Panc1 (cell line): ENCODE results near the gene MGMT. TPM values are rescaled to one million over a fixed set of nuclear protein-coding genes. Genes with fewer than 3 reads are reported as not detected.

Experiments
- ATAC-seq: fragments of 200-7000 bp; cut with Tn5 transposase; 2 replicates; pipeline ENCODE4 v1.9.1; 2020; ENCODE audit warnings: mild to moderate bottlenecking, moderate library complexity
- BruUV-seq: library from RNA; stranded (reverse); fragments of 400-500 nt; replicated peaks from 2 replicates; lab custom pipeline; 2021; lab: Mats Ljungman, UMichigan
- CTCF ChIA-PET: fragments of 300-600 bp; sonication (Branson Sonifier 250); formaldehyde crosslinking; loops from one replicate; lab custom pipeline; 2022; ENCODE audit warnings: antibody characterized with exemption; lab: Charles Lee
- POLR2A ChIA-PET: fragments of 300-600 bp; sonication (Branson Sonifier 250); formaldehyde crosslinking; loops from one replicate; lab custom pipeline; 2022; ENCODE audit warnings: antibody characterized with exemption; lab: Charles Lee
- DNase-seq: peaks from one replicate; pipeline ENCODE4 v3.0.0-alpha.2; 2010; ENCODE audit warnings: low read depth, low spot score
- H3K27ac ChIP-seq: 2 replicates; pipeline ENCODE4 v1.5.1; 2011; ENCODE audit warnings: mild to moderate bottlenecking, low read length, inconsistent platforms
- H3K27me3 ChIP-seq: fragments of 200-500 bp; sonication (Bioruptor generic); 2 replicates; pipeline ENCODE4 v1.6.0; 2014; ENCODE audit warnings: low read length, inconsistent platforms; ENCODE audit not compliant: control insufficient read depth, insufficient read depth
- H3K36me3 ChIP-seq: fragments of 200-500 bp; sonication (Bioruptor generic); 2 replicates; pipeline ENCODE4 v1.5.1; 2014; ENCODE audit warnings: inconsistent platforms, mild to moderate bottlenecking, low read length, moderate library complexity; ENCODE audit not compliant: control insufficient read depth, insufficient read depth
- H3K4me1 ChIP-seq: 2 replicates; pipeline ENCODE4 v1.5.1; 2011; ENCODE audit warnings: inconsistent platforms, mild to moderate bottlenecking, low read length, moderate library complexity; ENCODE audit not compliant: control insufficient read depth, insufficient read depth
- H3K4me3 ChIP-seq, 2 experiments: 2 replicates each; pipeline ENCODE4 v1.5.1; 2011 to 2012; ENCODE audit warnings: low read depth in 2 of 2, low read length in 2 of 2, mild to moderate bottlenecking in 2 of 2, inconsistent platforms in 1 of 2, moderate library complexity in 1 of 2
- H3K9me3 ChIP-seq: fragments of 200-500 bp; sonication (Bioruptor generic); 2 replicates; pipeline ENCODE4 v1.5.1; 2014; ENCODE audit warnings: low read depth, mild to moderate bottlenecking, inconsistent platforms, low read length, moderate library complexity; ENCODE audit not compliant: control insufficient read depth, insufficient read depth
- CTCF ChIP-seq: fragments of 450-650 bp; IDR thresholded peaks from 2 replicates; pipeline ENCODE4 v1.5.1; 2017; ENCODE audit warnings: mild to moderate bottlenecking
- POLR2AphosphoS5 ChIP-seq: IDR thresholded peaks from 2 replicates; pipeline ENCODE4 v1.6.1; 2012; ENCODE audit warnings: mild to moderate bottlenecking, low read depth, low read length, moderate library complexity
- REST ChIP-seq, 2 experiments: IDR thresholded peaks; 2 replicates each; pipeline ENCODE4 v1.6.1; 2011 to 2012; ENCODE audit warnings: low read depth in 2 of 2, control low read depth in 1 of 2, low read length in 1 of 2, mild to moderate bottlenecking in 1 of 2, moderate library complexity in 1 of 2; ENCODE audit not compliant: insufficient read depth in 1 of 2
- SIN3A ChIP-seq: IDR thresholded peaks from 2 replicates; pipeline ENCODE4 v1.6.1; 2012; ENCODE audit warnings: low read depth, mild to moderate bottlenecking, low read length, moderate library complexity, borderline replicate concordance; ENCODE audit not compliant: insufficient read depth
- TCF7L2 ChIP-seq: IDR thresholded peaks from 2 replicates; pipeline ENCODE4 v1.6.1; 2011; ENCODE audit warnings: mild to moderate bottlenecking, low read depth, low read length, inconsistent platforms
- in situ Hi-C: cut with HindIII; loops from 2 replicates; pipeline ENCODE4 v1.10.0; 2016; ENCODE audit warnings: low sequenced_read_pairs, low pct_unique_long_range_greater_than_20kb
- intact Hi-C: fragments of 100-400 bp; cut with micrococcal nuclease; formaldehyde crosslinking; loops from one replicate; pipeline ENCODE4 v1.10.0; 2022; ENCODE audit not compliant: unreplicated experiment
- total RNA-seq: library from RNA; stranded (reverse); gene quantifications from one replicate; pipeline ENCODE4 v1.2.1, GENCODE V29; 2021; ENCODE audit not compliant: unreplicated experiment

MGMT gene
- total RNA-seq, 1 experiment from 2014 or later = 27.3 TPM

GRCh38 chr10:129775681-129776080, 308.6 kb downstream of the MGMT start:
- in situ Hi-C loops (no loop called here), intact Hi-C loops (no loop called here)
- H3K27me3 ChIP-seq = no peaks in the 10 kb centered on the region
- no peaks in the 10 kb centered on the region for H3K9me3 ChIP-seq
- H3K27ac ChIP-seq = no peak overlapping the region
- ChIA-PET CTCF (no interaction called here), POLR2A (no interaction called here)
- no peak for ATAC-seq
- H3K4me1 ChIP-seq = no peaks in the 10 kb centered on the region
- no peak overlapping the region for H3K4me3 ChIP-seq
- no TSS peak for BruUV-seq
- no peaks in the 10 kb centered on the region for H3K36me3 ChIP-seq
- no peak for DNase-seq
- TF ChIP-seq REST (IDR thresholded peaks at IDR 0.05; ENCODE audit: insufficient read depth in 1 of 2, low read depth in 2 of 2, low read length in 1 of 2) (no peak), POLR2AphosphoS5 (no peak), SIN3A (no peak), TCF7L2 (no peak), CTCF (no peak)

GRCh38 chr10:129777687-129778086, 310.6 kb downstream of the MGMT start:
- BruUV-seq = no TSS peak
- ChIA-PET CTCF (no interaction called here), POLR2A (no interaction called here)
- DNase-seq = no peak
- H3K4me1 ChIP-seq = no peaks in the 10 kb centered on the region
- H3K4me3 ChIP-seq = no peak overlapping the region
- intact Hi-C loops = no loop called here
- no peaks in the 10 kb centered on the region for H3K9me3 ChIP-seq
- no peak for ATAC-seq
- no peaks in the 10 kb centered on the region for H3K27me3 ChIP-seq
- H3K27ac ChIP-seq = no peak overlapping the region
- H3K36me3 ChIP-seq = no peaks in the 10 kb centered on the region
- in situ Hi-C loops = no loop called here
- no peak for TF ChIP-seq POLR2AphosphoS5
- TF ChIP-seq CTCF = no peak
- no peak for TF ChIP-seq REST (IDR thresholded peaks at IDR 0.05; ENCODE audit: insufficient read depth in 1 of 2, low read depth in 2 of 2, low read length in 1 of 2)
- no peak for TF ChIP-seq TCF7L2
- TF ChIP-seq SIN3A = no peak
